GM12878 (cell line): Measurements from ENCODE around the gene CACNA1D.

Source experiments
- EZH2 ChIP-seq: IDR thresholded peaks from 2 replicates; pipeline ENCODE4 v1.6.1; 2012; ENCODE audit warnings: low read depth, mild to moderate bottlenecking, control low read depth, inconsistent platforms, low read length, borderline replicate concordance; ENCODE audit not compliant: control insufficient read depth
- KDM1A ChIP-seq: fragments of 200-600 bp; sonication (generic); IDR thresholded peaks from 2 replicates; pipeline ENCODE4 v1.6.1; 2016; ENCODE audit warnings: borderline replicate concordance
- POLR2AphosphoS5 ChIP-seq: IDR thresholded peaks from 2 replicates; pipeline ENCODE4 v1.6.1; 2011; ENCODE audit warnings: mild to moderate bottlenecking, low read length, inconsistent platforms

GRCh38 chr3:53696401-53697172 is 202.2 kb downstream of the CACNA1D start:
- TF ChIP-seq POLR2AphosphoS5 (no peak), KDM1A (no peak), EZH2 (no peak)
